HepG2 (cell line): ENCODE measurements around the gene DNLZ. TPM values are rescaled to one million over a fixed set of nuclear protein-coding genes. Genes with fewer than 3 reads are reported as not detected.
A peak's percentile ranks its signal among the peaks of the same experiment; 100 is the strongest.

Experiments
- SAP130 ChIP-seq: IDR thresholded peaks from 2 replicates; pipeline ENCODE4 v1.6.1; 2016; ENCODE audit warnings: low read depth
- ZMYM3 ChIP-seq: sonication (generic); formaldehyde crosslinking; IDR thresholded peaks from 2 replicates; pipeline ENCODE4 v1.5.1; 2020; ENCODE audit warnings: mild to moderate bottlenecking, missing genetic modification reagents
- ZNF34 ChIP-seq: sonication (generic); formaldehyde crosslinking; IDR thresholded peaks from 2 replicates; pipeline ENCODE4 v1.4.0; 2020; ENCODE audit warnings: mild to moderate bottlenecking, missing genetic modification reagents, borderline replicate concordance
- polyA plus RNA-seq, 8 experiments: library from polyadenylated mRNA; depleted of rRNA in 3 of 8; stranded (reverse) in 7 of 8; unstranded in 1 of 8; fragments of >200 nt; fragmentation: Illumina TruSeq in 4 of 8; extraction: Trizol in 4 of 8; gene quantifications; 2 replicates each; pipeline versions ENCODE4 v1.2.1 to v1.2.3, GENCODE V29; 2011 to 2016; ENCODE audit warnings: low read depth in 4 of 8, missing spikeins in 1 of 8, mixed read lengths in 1 of 8; ENCODE audit not compliant: insufficient read depth in 1 of 8
- total RNA-seq, 5 experiments: library from RNA; depleted of rRNA; stranded (reverse); fragments of >200 nt; fragmentation: Illumina TruSeq; extraction: Trizol; gene quantifications; 2 replicates each; pipeline ENCODE4 v1.2.3, GENCODE V29; 2016; ENCODE audit warnings: low read depth in 1 of 5
- TF ChIP-seq, protein P1 (sequence below), 2 experiments: fragments of 450-650 bp in 1 of 2; sonication (generic) in 1 of 2; formaldehyde crosslinking in 1 of 2; IDR thresholded peaks; 2 replicates each; pipeline versions ENCODE4 v1.6.1 to v1.8.0; 2016 to 2022; ENCODE audit warnings: antibody characterized with exemption in 1 of 2, mild to moderate bottlenecking in 1 of 2, missing genetic modification reagents in 1 of 2
- TF ChIP-seq, protein P2 (sequence below): sonication (generic); formaldehyde crosslinking; IDR thresholded peaks from 2 replicates; pipeline ENCODE4 v1.4.0; 2020; ENCODE audit warnings: missing genetic modification reagents, mild to moderate bottlenecking, borderline replicate concordance
- TF ChIP-seq, protein P3 (sequence below): sonication (generic); formaldehyde crosslinking; IDR thresholded peaks from 2 replicates; pipeline ENCODE4 v1.5.1; 2020; ENCODE audit warnings: mild to moderate bottlenecking, missing genetic modification reagents, moderate library complexity
- TF ChIP-seq, protein P4 (sequence below): IDR thresholded peaks from 2 replicates; pipeline ENCODE4 v1.6.1; 2018; ENCODE audit warnings: missing genetic modification reagents

DNLZ gene
- total and polyA plus RNA-seq, 2 of the 13 experiments (the other 11 are each of a cell fraction or from before 2014, with no cell fraction given) = 3.4 to 8.0 TPM

DNA sequence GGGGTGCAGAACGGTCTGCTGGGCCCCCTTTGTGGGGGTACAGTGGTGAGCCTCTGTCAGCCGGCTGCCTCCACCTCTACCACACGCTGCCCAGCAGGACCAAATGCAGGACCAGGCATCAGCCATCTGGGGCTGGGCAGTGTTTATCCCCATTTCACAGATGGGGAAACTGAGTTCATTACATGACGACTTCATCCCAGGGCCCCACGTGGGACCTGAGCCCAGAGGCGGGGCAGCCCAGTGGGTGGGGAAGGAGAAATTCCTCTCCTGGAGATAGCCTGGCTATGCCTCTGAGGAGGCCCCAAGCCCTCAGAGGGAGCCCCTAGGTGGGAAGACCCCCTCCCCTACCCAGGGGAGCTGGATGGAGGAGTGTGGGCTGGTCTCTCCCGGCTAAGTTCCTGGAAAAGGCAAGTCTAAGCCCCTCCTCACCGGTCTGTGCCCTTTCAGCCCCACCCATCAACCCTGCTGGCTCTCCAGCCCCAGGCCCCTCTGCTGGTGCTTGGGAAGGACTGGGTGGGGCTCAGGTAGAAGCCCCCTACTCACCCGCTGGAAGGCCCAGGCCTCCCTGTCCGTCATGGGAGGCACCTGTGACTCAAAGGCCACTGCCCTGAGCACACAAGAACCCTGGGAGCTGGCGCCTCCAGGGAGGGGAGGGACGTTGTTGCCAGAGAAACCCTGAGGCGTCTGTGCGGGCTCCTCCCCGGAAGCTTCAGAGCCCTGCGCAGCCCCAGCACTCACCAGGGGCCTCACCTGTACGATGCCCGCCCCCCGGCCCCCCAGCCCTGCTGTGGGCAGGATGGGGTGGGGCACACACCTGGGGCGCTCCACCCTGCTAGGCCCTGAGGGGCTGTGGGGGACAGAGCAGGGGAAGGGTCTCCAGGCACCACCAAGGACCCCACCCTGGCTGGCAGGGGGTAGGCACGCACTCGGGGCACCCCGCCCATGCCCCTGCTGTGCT, 52.2 kb downstream of the DNLZ start (continued):
- TF ChIP-seq, protein P1, sequence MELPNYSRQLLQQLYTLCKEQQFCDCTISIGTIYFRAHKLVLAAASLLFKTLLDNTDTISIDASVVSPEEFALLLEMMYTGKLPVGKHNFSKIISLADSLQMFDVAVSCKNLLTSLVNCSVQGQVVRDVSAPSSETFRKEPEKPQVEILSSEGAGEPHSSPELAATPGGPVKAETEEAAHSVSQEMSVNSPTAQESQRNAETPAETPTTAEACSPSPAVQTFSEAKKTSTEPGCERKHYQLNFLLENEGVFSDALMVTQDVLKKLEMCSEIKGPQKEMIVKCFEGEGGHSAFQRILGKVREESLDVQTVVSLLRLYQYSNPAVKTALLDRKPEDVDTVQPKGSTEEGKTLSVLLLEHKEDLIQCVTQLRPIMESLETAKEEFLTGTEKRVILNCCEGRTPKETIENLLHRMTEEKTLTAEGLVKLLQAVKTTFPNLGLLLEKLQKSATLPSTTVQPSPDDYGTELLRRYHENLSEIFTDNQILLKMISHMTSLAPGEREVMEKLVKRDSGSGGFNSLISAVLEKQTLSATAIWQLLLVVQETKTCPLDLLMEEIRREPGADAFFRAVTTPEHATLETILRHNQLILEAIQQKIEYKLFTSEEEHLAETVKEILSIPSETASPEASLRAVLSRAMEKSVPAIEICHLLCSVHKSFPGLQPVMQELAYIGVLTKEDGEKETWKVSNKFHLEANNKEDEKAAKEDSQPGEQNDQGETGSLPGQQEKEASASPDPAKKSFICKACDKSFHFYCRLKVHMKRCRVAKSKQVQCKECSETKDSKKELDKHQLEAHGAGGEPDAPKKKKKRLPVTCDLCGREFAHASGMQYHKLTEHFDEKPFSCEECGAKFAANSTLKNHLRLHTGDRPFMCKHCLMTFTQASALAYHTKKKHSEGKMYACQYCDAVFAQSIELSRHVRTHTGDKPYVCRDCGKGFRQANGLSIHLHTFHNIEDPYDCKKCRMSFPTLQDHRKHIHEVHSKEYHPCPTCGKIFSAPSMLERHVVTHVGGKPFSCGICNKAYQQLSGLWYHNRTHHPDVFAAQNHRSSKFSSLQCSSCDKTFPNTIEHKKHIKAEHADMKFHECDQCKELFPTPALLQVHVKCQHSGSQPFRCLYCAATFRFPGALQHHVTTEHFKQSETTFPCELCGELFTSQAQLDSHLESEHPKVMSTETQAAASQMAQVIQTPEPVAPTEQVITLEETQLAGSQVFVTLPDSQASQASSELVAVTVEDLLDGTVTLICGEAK (IDR thresholded peaks at IDR 0.05) = no peak
- TF ChIP-seq, protein P1 (CRISPR knock-in tag; IDR thresholded peaks at IDR 0.05) = no peak
- peak; percentile 73 for TF ChIP-seq SAP130 (CRISPR knock-in tag)
- TF ChIP-seq, protein P2, sequence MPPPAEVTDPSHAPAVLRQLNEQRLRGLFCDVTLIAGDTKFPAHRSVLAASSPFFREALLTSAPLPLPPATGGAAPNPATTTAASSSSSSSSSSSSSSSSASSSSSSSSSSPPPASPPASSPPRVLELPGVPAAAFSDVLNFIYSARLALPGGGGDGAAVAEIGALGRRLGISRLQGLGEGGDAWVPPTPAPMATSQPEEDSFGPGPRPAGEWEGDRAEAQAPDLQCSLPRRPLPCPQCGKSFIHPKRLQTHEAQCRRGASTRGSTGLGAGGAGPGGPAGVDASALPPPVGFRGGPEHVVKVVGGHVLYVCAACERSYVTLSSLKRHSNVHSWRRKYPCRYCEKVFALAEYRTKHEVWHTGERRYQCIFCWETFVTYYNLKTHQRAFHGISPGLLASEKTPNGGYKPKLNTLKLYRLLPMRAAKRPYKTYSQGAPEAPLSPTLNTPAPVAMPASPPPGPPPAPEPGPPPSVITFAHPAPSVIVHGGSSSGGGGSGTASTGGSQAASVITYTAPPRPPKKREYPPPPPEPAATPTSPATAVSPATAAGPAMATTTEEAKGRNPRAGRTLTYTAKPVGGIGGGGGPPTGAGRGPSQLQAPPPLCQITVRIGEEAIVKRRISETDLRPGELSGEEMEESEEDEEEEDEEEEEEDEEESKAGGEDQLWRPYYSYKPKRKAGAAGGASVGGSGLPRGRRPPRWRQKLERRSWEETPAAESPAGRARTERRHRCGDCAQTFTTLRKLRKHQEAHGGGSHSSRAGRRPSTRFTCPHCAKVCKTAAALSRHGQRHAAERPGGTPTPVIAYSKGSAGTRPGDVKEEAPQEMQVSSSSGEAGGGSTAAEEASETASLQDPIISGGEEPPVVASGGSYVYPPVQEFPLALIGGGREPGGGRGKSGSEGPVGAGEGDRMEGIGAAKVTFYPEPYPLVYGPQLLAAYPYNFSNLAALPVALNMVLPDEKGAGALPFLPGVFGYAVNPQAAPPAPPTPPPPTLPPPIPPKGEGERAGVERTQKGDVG (CRISPR knock-in tag) = no peak
- TF ChIP-seq, protein P3, sequence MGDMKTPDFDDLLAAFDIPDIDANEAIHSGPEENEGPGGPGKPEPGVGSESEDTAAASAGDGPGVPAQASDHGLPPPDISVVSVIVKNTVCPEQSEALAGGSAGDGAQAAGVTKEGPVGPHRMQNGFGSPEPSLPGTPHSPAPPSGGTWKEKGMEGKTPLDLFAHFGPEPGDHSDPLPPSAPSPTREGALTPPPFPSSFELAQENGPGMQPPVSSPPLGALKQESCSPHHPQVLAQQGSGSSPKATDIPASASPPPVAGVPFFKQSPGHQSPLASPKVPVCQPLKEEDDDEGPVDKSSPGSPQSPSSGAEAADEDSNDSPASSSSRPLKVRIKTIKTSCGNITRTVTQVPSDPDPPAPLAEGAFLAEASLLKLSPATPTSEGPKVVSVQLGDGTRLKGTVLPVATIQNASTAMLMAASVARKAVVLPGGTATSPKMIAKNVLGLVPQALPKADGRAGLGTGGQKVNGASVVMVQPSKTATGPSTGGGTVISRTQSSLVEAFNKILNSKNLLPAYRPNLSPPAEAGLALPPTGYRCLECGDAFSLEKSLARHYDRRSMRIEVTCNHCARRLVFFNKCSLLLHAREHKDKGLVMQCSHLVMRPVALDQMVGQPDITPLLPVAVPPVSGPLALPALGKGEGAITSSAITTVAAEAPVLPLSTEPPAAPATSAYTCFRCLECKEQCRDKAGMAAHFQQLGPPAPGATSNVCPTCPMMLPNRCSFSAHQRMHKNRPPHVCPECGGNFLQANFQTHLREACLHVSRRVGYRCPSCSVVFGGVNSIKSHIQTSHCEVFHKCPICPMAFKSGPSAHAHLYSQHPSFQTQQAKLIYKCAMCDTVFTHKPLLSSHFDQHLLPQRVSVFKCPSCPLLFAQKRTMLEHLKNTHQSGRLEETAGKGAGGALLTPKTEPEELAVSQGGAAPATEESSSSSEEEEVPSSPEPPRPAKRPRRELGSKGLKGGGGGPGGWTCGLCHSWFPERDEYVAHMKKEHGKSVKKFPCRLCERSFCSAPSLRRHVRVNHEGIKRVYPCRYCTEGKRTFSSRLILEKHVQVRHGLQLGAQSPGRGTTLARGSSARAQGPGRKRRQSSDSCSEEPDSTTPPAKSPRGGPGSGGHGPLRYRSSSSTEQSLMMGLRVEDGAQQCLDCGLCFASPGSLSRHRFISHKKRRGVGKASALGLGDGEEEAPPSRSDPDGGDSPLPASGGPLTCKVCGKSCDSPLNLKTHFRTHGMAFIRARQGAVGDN (CRISPR knock-in tag) = no peak
- TF ChIP-seq, protein P4, sequence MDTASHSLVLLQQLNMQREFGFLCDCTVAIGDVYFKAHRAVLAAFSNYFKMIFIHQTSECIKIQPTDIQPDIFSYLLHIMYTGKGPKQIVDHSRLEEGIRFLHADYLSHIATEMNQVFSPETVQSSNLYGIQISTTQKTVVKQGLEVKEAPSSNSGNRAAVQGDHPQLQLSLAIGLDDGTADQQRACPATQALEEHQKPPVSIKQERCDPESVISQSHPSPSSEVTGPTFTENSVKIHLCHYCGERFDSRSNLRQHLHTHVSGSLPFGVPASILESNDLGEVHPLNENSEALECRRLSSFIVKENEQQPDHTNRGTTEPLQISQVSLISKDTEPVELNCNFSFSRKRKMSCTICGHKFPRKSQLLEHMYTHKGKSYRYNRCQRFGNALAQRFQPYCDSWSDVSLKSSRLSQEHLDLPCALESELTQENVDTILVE (CRISPR knock-in tag) = no peak
- TF ChIP-seq ZNF34 (CRISPR knock-in tag) = no peak
- 0 out of 2 replicates have a peak, but pooled peaks have one; percentile 20 for TF ChIP-seq ZMYM3 (CRISPR knock-in tag)
